Stimulated activated effector memory CD8-positive, alpha-beta T cell treated with anti-CD3 and anti-CD28 coated beads, Interleukin-12 subunit alpha, Interleukin-12 subunit beta, amount 100 ng/mL, for 72 hours (primary cell): ENCODE data around the gene ONECUT3.

Source experiments
- ATAC-seq: fragments of 150-1000 bp; cut with Tn5 transposase; 2 replicates; pipeline ENCODE4 v1.10.0; 2021
- DNase-seq, 2 donors: peaks; one replicate each; pipeline ENCODE4 v3.0.0; 2021 to 2022; ENCODE audit warnings: low spot score in 2 of 2
- H3K27ac Mint-ChIP-seq: one replicate; pipeline ENCODE4 v1.8.0; 2022; ENCODE audit warnings: mild to moderate bottlenecking, mixed read lengths
- H3K36me3 Mint-ChIP-seq: one replicate; pipeline ENCODE4 v1.8.0; 2022; ENCODE audit warnings: mild to moderate bottlenecking, mixed read lengths
- H3K4me1 Mint-ChIP-seq: one replicate; pipeline ENCODE4 v1.8.0; 2022; ENCODE audit warnings: mixed read lengths
- H3K4me3 Mint-ChIP-seq: one replicate; pipeline ENCODE4 v1.8.0; 2022; ENCODE audit warnings: mild to moderate bottlenecking, mixed read lengths
- H3K9me3 Mint-ChIP-seq: one replicate; pipeline ENCODE4 v1.8.0; 2022; ENCODE audit warnings: mixed read lengths

The ONECUT3 gene

GRCh38 chr19:1748873-1749341, 4.4 kb upstream of the ONECUT3 start:
- peaks cover 10% of the 10 kb centered on the region for H3K36me3 Mint-ChIP-seq
- ATAC-seq = no peak
- H3K27ac Mint-ChIP-seq = no peak overlapping the region
- no peak overlapping the region for H3K4me3 Mint-ChIP-seq
- peaks cover 14% of the 10 kb centered on the region for H3K4me1 Mint-ChIP-seq
- no peak for DNase-seq
- no peaks in the 10 kb centered on the region for H3K9me3 Mint-ChIP-seq

- peaks cover 14% of the 10 kb centered on the region for H3K4me1 Mint-ChIP-seq
- no peak overlapping the region for H3K27ac Mint-ChIP-seq
- no peak overlapping the region for H3K4me3 Mint-ChIP-seq
- ATAC-seq = no peak
- H3K36me3 Mint-ChIP-seq = peaks cover 10% of the 10 kb centered on the region
- DNase-seq = no peak
- H3K9me3 Mint-ChIP-seq = no peaks in the 10 kb centered on the region
These were observed 3.6 kb upstream of the ONECUT3 start for GRCh38 chr19:1749373-1750342.

DNA sequence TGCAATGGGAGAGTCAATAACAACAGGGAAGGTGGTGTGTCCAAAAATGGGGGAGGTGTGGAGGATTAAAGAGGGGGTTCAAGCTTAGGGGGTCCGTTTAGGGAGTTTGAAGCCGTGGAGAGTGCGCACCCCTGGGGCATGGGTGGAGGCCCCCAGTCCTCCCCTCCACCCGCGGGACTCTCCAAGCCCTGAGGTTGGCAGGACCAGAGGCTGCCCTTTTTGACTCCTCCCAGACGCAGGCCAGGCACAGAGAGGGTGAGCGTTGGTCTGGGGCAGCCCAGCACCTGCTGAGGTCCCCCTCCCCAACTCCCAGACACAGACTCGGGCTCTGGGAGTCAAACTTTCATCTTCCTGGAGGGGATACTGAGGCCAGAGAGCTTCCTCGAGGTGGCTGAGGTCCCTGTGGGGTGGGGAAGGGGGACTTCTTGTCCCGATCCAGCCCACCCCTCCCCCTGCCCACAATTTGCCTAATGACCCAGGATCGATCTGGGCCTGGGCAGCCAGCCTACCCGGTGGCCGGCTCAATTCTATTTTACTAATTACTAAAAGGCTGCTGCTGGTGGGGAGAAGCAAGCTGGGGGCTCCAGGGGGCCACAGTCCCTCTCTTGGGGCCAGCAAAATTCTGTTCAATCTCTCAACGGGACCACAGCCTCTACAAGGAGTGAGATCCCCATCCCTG, 2.8 kb upstream of the ONECUT3 start:
- ATAC-seq = no peak

GRCh38 chr19:1751367-1752008, 1.8 kb upstream of the ONECUT3 start:
- Mint-ChIP-seq H3K27ac (no peak overlapping the region), H3K4me3 (no peak overlapping the region), H3K9me3 (no peaks in the 10 kb centered on the region), H3K4me1 (peaks cover 14% of the 10 kb centered on the region), H3K36me3 (peaks cover 17% of the 10 kb centered on the region)
- DNase-seq = no peak
- ATAC-seq = no peak

More for the DNA sequence above, 2.8 kb upstream of the ONECUT3 start:
- no peak overlapping the region for H3K27ac Mint-ChIP-seq
- H3K4me1 Mint-ChIP-seq = peaks cover 14% of the 10 kb centered on the region
- H3K4me3 Mint-ChIP-seq = no peak overlapping the region
- no peak for DNase-seq
- peaks cover 13% of the 10 kb centered on the region for H3K36me3 Mint-ChIP-seq
- no peaks in the 10 kb centered on the region for H3K9me3 Mint-ChIP-seq

DNA sequence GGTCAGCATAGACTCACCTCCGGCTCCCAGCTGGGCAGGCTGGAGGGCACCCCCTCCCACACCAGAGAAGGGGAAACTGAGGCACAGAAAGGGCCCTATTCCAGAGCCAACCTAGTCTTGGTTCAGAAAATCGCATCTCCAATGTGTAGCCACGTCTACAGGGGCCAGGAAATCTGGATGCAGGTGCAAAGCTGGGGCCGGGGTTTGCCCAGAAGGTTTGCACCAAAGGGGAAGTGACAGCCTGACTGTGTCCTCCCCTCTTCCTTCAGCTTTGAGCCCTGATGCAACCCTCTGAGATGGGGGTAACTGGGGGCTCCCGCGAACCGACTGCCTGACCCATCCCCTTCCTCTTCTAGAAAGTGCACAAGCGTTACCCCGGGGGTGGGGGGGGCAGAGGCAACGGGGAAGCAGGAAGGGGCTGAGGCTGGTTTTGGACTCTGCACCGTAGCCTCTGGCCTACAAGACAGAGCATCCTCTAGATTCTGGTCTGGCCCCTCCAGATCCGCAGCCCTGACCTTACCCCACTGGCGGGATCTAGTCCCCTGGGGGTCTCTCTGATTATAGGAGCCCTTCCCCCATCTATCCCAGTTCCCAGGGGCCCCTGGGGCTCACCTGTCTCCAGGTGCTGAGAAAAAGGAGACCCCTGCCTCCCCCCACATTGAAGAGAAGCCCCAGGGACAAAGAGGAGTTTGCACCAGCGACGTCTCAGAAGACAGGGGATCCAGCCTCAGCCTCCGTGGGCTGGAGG, 1.1 kb upstream of the ONECUT3 start:
- no peak for ATAC-seq
- H3K9me3 Mint-ChIP-seq = no peaks in the 10 kb centered on the region
- no peak for DNase-seq
- H3K27ac Mint-ChIP-seq = no peak overlapping the region
- peaks cover 14% of the 10 kb centered on the region for H3K4me1 Mint-ChIP-seq
- H3K4me3 Mint-ChIP-seq = no peak overlapping the region
- H3K36me3 Mint-ChIP-seq = peaks cover 15% of the 10 kb centered on the region

- Mint-ChIP-seq H3K27ac (no peak overlapping the region), H3K4me3 (no peak overlapping the region), H3K4me1 (peaks cover 6% of the 10 kb centered on the region), H3K9me3 (no peaks in the 10 kb centered on the region), H3K36me3 (peaks cover 7% of the 10 kb centered on the region)
- ATAC-seq (no peak), DNase-seq (no peak)
These were observed 821 bp downstream of the ONECUT3 start for GRCh38 chr19:1754018-1754635.

- Mint-ChIP-seq H3K27ac (no peak overlapping the region), H3K4me3 (no peak overlapping the region), H3K9me3 (no peaks in the 10 kb centered on the region), H3K4me1 (peaks cover 6% of the 10 kb centered on the region), H3K36me3 (peaks cover 7% of the 10 kb centered on the region)
- no peak for ATAC-seq
- DNase-seq = no peak
These were observed 1.5 kb downstream of the ONECUT3 start for GRCh38 chr19:1754636-1755466.

DNA sequence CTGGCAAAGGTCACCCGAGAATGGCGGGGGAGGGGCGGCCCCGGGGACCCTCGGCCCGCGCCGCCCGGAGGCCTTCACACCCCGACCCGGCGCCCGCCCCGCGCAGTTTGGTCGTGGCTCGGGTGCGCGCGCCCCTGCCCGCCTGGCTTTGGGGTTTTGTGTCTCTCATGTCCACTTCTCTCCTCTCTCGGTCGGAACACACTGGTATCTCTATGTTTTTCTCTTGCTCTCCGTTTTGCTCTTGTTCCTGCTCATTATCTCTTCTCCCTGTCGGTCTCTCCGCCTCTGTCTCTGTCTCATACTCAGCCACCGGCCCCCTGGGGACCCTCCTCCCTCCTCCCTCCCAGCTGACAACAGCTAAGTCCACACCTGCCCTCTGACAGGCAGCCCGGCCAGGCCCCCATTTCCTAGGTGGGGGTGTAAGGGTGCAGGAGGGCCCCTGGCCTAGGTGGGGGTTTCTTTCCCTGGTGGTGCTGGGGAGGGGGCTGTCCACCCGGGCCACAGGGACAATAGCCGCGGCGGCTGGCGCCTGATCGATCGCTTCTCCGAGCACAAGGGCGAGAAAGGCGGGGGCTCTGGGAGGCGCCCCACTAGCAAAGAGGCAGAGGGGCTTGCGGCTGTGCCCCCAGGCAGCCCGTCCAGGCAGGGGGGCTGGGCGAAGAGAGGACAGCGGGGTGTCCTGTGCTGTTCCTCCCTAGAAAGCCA, 2.3 kb downstream of the ONECUT3 start:
- peaks cover 7% of the 10 kb centered on the region for H3K36me3 Mint-ChIP-seq
- no peak overlapping the region for H3K27ac Mint-ChIP-seq
- no peaks in the 10 kb centered on the region for H3K9me3 Mint-ChIP-seq
- ATAC-seq = no peak
- DNase-seq = no peak
- H3K4me1 Mint-ChIP-seq = no peaks in the 10 kb centered on the region
- H3K4me3 Mint-ChIP-seq = no peak overlapping the region

GRCh38 chr19:1756264-1756663, 3.0 kb downstream of the ONECUT3 start:
- DNase-seq (no peak), ATAC-seq (no peak)
- H3K4me3 Mint-ChIP-seq = no peak overlapping the region
- no peak overlapping the region for H3K27ac Mint-ChIP-seq
- H3K9me3 Mint-ChIP-seq = no peaks in the 10 kb centered on the region
- H3K4me1 Mint-ChIP-seq = no peaks in the 10 kb centered on the region
- H3K36me3 Mint-ChIP-seq = peaks cover 7% of the 10 kb centered on the region

DNA sequence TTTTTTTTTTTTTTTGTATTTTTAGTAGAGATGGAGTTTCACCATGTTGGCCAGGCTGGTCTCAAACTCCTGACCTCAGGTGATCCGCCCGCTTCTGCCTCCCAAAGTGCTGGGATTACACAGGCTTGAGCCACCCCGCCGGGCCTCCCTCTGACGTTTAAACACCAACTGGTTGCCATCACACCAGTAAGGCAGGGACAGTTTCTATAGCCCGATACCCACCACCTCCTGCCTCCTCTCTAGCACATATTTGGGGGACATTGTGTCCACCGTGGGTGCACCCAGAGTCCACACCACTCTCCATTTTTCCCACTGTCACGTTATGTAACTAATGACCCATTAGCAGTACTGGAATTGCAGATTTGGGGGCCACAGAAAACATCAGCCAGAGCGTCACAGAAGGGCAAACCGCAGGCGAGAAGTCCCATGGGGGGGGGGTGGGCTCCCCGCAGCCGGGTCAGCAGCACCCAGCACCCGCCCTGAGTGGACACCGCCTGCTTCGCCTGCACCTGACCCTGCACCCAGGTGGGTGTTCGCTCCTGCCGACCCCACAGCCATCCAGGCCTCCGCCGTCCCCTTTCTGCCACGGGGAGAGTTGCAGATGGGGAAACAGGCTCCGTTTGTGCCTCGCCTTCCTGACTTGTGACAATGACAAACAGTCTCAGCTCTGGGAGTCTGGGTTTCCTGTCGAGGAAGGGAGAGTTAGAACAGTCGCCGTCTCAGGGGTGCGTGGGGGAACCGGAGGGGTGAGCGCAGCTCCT, 3.6 kb downstream of the ONECUT3 start:
- no peak for ATAC-seq
- no peaks in the 10 kb centered on the region for H3K9me3 Mint-ChIP-seq
- H3K36me3 Mint-ChIP-seq = peaks cover 7% of the 10 kb centered on the region
- H3K27ac Mint-ChIP-seq = no peak overlapping the region
- DNase-seq = no peak
- no peaks in the 10 kb centered on the region for H3K4me1 Mint-ChIP-seq
- H3K4me3 Mint-ChIP-seq = no peak overlapping the region

DNA sequence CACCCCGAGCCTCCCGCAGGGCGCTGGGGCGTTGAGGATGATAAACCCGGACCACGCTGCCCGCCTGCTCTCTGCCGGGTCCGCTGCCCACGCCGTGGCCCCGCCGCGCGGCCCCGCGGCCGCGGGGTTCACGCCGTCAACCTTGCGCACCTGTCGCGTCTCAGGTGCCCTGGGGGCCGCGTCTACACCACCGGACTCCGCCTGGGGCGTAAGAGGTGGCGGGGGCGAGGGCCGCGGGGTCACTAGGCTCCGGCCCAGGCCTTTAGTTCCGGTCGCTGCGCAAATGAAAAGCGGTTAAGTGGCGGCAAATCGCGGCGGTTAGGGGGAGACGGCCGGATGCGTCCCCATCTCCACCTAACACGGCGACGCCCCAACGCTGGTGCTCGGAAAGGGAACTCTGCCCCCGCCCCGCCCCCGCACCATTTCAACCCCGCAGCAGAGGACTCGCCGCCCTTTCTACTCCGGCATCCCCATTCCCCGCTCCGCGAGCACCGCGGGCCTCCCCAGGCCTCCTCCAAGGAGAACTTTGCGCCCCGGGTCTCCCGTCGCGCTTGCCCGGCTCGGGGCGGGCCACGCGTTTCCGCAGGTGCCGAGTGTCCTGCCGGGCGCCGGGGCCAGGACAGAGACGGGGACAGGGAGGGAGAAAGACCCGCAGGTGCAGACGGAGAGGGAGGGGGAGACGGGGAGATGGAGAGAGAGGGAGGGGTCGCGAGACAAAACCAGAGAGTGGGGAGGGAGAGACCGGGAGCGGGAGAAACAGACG, 4.3 kb downstream of the ONECUT3 start:
- DNase-seq (no peak), ATAC-seq (no peak)
- Mint-ChIP-seq H3K36me3 (peaks cover 7% of the 10 kb centered on the region), H3K4me1 (no peaks in the 10 kb centered on the region), H3K9me3 (no peaks in the 10 kb centered on the region), H3K27ac (no peak overlapping the region), H3K4me3 (no peak overlapping the region)

DNA sequence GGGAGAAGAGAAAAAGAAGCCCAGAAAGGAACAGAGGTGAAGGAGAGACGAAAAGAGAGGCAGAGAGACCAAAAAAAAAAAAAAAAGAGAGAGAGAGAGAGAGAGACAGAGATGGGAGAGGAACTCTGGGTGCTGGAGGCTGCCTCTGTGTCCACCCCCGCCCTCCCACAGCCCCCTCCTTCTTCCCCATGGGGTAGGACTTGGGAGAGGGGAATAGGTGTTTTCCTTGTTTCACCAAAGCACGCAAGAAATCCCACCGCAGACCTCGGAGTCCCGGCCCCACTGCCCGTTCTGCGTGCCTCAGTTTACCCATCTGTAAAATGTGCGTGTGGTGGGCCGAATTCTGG, 4.9 kb downstream of the ONECUT3 start:
- no peak overlapping the region for H3K27ac Mint-ChIP-seq
- H3K36me3 Mint-ChIP-seq = peaks cover 7% of the 10 kb centered on the region
- DNase-seq (no peak), ATAC-seq (no peak)
- H3K4me3 Mint-ChIP-seq = no peak overlapping the region
- H3K9me3 Mint-ChIP-seq = no peaks in the 10 kb centered on the region
- H3K4me1 Mint-ChIP-seq = no peaks in the 10 kb centered on the region
